ENCODE results near the gene NCOA7.

DNA sequence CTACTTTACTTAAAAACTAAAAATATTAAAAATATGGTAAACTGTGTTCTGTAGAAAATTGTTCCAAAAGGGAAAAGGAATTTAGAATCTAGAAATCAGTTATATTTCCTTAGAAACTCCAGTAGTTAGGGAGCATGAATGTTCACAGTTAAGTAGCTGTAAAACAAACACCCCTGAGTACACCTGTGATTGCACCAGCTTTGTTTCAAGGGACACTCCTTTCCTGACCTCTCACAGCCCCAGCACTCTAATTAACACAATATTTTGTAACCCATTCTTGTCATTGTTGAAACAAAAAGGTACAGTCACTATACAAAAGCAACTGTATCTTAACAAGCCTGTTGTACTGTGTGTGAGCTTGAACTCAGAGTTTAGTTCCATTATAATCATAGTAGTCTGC lies 72.3 kb downstream of the NCOA7 start:
- TF ChIP-seq EP300 (IDR thresholded peaks at IDR 0.05): no peak
- TF ChIP-seq, protein P1, sequence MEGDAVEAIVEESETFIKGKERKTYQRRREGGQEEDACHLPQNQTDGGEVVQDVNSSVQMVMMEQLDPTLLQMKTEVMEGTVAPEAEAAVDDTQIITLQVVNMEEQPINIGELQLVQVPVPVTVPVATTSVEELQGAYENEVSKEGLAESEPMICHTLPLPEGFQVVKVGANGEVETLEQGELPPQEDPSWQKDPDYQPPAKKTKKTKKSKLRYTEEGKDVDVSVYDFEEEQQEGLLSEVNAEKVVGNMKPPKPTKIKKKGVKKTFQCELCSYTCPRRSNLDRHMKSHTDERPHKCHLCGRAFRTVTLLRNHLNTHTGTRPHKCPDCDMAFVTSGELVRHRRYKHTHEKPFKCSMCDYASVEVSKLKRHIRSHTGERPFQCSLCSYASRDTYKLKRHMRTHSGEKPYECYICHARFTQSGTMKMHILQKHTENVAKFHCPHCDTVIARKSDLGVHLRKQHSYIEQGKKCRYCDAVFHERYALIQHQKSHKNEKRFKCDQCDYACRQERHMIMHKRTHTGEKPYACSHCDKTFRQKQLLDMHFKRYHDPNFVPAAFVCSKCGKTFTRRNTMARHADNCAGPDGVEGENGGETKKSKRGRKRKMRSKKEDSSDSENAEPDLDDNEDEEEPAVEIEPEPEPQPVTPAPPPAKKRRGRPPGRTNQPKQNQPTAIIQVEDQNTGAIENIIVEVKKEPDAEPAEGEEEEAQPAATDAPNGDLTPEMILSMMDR (IDR thresholded peaks at IDR 0.05): no peak
- TF ChIP-seq POLR2A (IDR thresholded peaks at IDR 0.05): no peak
